Middle frontal gyrus (tissue), 1 donor: Measurements from ENCODE around the gene CFAP65.

Source experiments
- DNase-seq: peaks from one replicate; pipeline ENCODE4 v3.0.0-alpha.2; 2015; ENCODE audit warnings: low spot score; ENCODE audit errors: extremely low spot score

Gene CFAP65

DNA sequence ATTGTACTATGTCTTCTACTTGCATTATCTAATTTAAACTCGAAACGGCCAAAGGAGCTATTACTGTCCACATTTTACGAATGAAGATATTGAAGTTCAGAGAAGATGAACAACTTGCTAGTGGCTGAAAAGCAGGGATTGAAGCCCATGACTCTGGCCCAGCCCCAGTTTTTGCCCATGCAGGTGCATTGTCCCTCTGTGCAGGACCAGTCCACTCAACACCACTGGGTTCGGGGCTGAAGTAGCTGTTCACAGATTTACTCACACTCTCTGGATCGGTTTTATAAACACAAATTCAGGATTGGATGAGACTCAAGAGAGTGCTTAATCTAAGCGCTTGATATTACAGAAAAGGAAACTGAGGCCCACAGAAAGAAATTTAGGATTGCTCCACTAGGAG, 20.8 kb upstream of the CFAP65 start:
- DNase-seq = no peak

GRCh38 chr2:219060821-219061791, 19.8 kb upstream of the CFAP65 start, which contains the start of gene IHH:
Gene IHH (minus strand): TSS chr2:219060921. CDS start chr2:219060467, 454 bp downstream.
- DNase-seq = no peak

DNA sequence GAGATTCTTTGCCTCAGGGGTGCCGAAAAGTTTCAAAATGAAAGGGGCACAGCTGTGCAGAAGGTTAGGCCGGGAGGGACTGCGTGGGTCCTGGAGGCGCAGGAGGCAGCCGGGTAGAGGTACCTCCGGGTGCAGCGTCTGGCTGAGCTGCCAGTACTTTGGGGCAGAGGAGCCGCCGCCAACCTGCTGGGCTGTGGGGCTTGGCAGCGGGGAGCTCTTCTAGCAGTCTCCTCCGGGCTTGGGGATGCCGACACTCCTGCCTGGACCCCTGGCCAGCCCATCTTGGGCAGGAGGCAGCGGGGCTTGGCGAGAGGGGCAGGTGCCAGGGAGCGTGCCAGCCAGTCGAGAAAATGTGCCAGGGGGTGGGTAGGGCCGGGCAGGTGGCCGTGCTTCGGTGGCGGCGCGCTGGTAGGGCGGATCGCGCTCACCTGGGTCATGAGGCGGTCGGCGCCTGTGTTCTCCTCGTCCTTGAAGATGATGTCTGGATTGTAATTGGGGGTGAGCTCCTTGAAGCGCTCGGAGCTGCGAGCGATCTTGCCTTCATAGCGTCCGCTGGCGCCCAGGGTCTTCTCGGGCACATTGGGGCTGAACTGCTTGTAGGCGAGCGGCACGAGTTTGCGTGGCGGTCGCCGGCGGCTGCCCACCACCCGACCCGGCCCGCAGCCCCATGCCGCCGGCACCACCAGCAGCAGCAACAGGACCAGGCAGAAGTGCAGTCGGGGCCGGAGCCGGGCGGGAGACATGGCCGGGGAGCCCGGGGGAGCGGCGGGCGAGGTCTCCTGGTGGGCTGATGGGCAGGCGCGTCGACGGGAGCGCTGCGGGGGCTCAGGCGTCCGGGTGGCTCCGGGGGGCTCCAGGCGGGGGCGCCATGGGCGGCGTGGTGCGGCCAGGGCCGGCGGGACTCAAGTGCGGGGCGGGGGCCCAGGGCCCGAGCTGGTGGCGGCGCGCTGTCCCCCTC, 18.7 kb upstream of the CFAP65 start:
- no peak for DNase-seq

GRCh38 chr2:219059375-219059724, 18.0 kb upstream of the CFAP65 start:
- no peak for DNase-seq

- DNase-seq = no peak
Observed at GRCh38 chr2:219058541-219059374, 17.4 kb upstream of the CFAP65 start.

DNA sequence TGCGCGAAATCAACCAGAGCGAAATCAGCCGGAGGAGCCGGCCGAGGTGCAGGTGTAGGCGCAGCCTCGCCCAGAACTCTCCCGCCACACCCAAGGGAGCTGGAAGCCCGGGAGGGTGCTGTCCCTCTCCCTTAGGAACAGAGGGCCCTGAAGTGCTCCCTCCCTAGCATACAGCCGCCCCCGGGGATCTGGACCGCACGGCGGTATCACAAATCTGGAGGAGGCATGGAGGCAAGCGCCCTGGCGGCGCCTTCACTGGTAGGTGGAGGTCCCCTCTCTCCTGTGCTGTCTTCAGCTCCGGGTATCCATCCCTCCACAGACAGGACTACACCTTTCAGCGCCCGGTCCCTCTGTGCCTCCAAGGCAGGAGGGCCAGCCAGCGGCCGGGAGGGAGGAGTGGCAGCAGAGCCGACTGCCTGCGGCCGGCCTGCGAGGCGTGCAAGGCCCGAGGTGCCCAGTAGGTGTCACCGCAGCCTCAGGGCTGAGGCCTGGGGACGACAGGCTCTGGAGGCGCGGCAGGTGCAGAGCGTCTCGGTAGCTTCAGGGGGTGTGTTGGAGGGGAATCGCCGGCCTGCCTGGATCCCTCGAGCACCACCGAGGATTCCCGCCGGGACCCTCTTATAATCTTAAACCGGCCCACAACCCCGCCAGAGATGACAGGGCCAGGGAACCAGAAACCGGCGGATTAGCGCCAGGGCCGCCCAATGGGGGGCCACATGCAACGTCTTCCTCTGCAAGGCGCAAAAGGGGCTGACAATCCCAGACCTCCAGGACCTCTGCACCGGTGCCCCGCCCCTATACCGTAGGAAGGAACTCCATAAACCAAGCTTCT, 16.6 kb upstream of the CFAP65 start:
- peak; percentile 60 for DNase-seq

GRCh38 chr2:219056896-219057708, 15.8 kb upstream of the CFAP65 start:
- DNase-seq = no peak

GRCh38 chr2:219056176-219056895, 15.0 kb upstream of the CFAP65 start:
- DNase-seq = no peak

- no peak for DNase-seq
Observed at GRCh38 chr2:219054956-219055903, 13.9 kb upstream of the CFAP65 start.

DNA sequence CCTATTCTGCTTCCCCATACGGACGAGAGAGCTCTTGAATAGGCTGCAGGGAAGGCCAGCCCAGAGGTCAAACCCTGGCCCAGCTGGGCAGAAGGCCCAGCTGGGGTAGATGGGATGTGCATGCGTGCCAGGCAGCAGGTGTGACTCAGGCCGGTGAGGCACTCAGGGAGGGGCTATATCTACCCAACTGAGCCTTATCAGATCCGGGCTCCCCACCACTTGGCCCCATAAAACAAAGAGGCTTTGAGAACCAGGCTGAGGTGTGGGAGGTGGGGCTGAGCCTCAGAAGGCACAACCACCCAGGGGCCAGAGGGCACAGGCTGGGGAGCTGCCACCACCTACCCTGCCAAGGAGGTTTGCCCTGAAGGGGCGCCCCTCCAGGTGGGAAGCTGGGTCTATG, 8.0 kb upstream of the CFAP65 start:
- no peak for DNase-seq

GRCh38 chr2:219045937-219046550, 4.7 kb upstream of the CFAP65 start:
- no peak for DNase-seq

DNA sequence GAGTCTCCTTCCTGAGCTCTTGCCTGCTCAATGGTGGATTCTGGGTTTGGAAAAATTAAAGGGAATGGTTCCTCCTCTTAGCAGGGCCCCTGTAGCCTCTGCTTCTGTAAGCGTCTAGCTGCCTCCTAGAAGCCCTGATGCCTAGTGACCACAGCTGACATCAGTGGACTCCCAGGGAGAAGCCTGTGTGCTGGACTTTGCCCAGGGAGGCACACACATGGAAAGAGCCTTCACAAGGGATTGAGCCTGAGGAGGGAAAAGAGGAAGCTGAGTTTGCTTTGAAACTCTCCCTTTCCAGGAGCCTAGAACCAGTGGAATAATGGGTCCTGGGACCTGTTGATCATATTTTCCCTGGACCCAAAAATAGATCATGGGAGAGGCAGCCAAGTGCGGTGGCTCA, 1.4 kb upstream of the CFAP65 start:
- no peak for DNase-seq

DNA sequence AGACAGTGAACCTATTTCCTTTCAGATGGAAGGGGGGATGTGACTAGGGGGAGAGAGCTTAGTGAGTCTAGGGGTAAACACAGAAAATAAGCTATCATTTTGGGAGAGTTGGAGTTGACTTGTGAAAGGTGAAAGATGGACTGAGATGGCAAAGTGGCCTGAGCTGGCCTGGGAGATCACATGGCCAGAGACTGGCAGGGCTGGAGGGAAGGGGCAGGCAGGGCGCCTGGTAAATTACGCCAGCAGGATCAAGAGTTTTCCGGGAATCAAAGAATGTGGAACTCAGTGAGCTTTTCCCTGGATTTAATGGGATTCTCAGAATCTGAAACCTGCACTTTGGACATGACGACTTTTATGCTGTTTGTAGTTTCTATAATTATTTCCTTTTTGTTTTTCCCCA, 841 bp upstream of the CFAP65 start:
- no peak for DNase-seq

DNA sequence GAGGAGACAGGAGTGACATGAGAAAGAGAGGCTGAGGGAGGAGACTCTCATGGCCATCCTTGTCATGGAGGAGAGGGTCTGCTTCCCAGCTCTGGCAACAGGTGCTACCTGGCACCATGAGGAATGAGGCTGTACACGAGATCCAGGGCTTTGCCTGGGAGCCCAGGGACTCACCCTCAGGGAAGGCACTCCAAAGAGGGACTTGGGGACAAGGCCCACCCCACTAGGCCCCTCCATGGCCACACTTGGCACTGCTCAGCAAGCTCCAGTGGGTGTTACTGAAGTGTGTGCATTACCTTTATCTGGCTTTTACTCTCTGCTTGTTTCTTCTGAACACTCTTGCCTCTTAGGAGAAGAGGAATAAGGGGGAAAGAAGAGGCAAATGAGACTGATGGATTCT, 2.7 kb downstream of the CFAP65 start:
- DNase-seq = no peak

- no peak for DNase-seq
Observed at GRCh38 chr2:219037783-219038499, 3.4 kb downstream of the CFAP65 start.

DNA sequence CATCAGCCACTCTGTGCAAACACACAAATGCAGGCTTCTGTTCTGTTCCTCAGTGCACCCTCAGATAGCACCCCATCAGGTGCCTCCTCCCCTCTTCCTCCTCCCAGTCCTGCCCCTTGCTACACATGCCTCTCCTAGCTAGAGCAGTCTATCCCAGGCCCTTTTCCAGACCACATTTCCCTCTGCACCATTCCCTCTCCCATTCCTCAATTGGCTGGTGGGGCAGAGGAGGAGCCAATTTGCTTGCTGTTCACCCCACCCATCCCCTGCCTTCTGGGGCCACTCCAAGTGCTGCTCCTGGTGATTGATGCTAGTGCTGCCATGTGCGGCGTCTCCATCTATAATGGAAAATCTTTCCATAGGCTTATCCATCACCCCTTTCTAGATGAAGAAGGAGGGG, 5.4 kb downstream of the CFAP65 start:
- no peak for DNase-seq
